ENCODE results near the gene CIB1.

GRCh38 chr15:90205050-90205848, 28.5 kb downstream of the CIB1 start:
- TF ChIP-seq CTCF (IDR thresholded peaks at IDR 0.05) (no peak), POLR2A (IDR thresholded peaks at IDR 0.05) (no peak)
